K562 (cell line): ENCODE measurements around the gene CCNT2. TPM values are rescaled to one million over a fixed set of nuclear protein-coding genes. Genes with fewer than 3 reads are reported as not detected.
A peak's percentile ranks its signal among the peaks of the same experiment; 100 is the strongest.

Experiments used
- ARID2 ChIP-seq: fragments of 450-650 bp; IDR thresholded peaks from 2 replicates; pipeline ENCODE4 v1.6.1; 2017; ENCODE audit warnings: antibody characterized with exemption, mild to moderate bottlenecking
- BRD9 ChIP-seq: fragments of 450-650 bp; IDR thresholded peaks from 2 replicates; pipeline ENCODE4 v1.6.1; 2018; ENCODE audit warnings: low read depth; ENCODE audit not compliant: partially characterized antibody
- DEAF1 ChIP-seq: fragments of 450-650 bp; formaldehyde crosslinking; IDR thresholded peaks from 2 replicates; pipeline ENCODE4 v1.4.0; 2020; ENCODE audit warnings: mild to moderate bottlenecking, moderate library complexity
- DNMT1 ChIP-seq: fragments of 450-650 bp; IDR thresholded peaks from 2 replicates; pipeline ENCODE4 v1.6.1; 2016; ENCODE audit warnings: antibody characterized with exemption, mild to moderate bottlenecking
- GATA2 ChIP-seq: sonication (generic); formaldehyde crosslinking; IDR thresholded peaks from 2 replicates; pipeline ENCODE4 v1.4.0; 2020; ENCODE audit warnings: mild to moderate bottlenecking, missing genetic modification reagents
- HBP1 ChIP-seq: fragments of 450-650 bp; formaldehyde crosslinking; IDR thresholded peaks from 2 replicates; pipeline ENCODE4 v1.4.0; 2022; ENCODE audit warnings: missing genetic modification characterization
- HES1 ChIP-seq: fragments of 450-650 bp; IDR thresholded peaks from 2 replicates; pipeline ENCODE4 v1.6.1; 2016; ENCODE audit warnings: low read depth, mild to moderate bottlenecking, moderate library complexity
- HNRNPH1 ChIP-seq: fragments of 200-400 bp; formaldehyde crosslinking; optimal IDR thresholded peaks from 2 replicates; pipeline ENCODE3; 2017; ENCODE audit warnings: low read depth, mild to moderate bottlenecking, low read length, moderate library complexity
- MIER1 ChIP-seq: fragments of 450-650 bp; IDR thresholded peaks from 2 replicates; pipeline ENCODE4 v1.6.1; 2016; ENCODE audit warnings: antibody characterized with exemption, mild to moderate bottlenecking, low read depth
- PKNOX1 ChIP-seq: fragments of 450-650 bp; IDR thresholded peaks from 2 replicates; pipeline ENCODE4 v1.6.1; 2016
- PTBP1 ChIP-seq: fragments of 200-400 bp; formaldehyde crosslinking; IDR thresholded peaks from 2 replicates; pipeline ENCODE4 v1.6.1; 2017; ENCODE audit warnings: low read depth, low read length
- TFAP4 ChIP-seq: sonication (generic); formaldehyde crosslinking; IDR thresholded peaks from 2 replicates; pipeline ENCODE4 v1.8.0; 2022; ENCODE audit warnings: missing genetic modification reagents, mild to moderate bottlenecking, moderate library complexity, borderline replicate concordance
- U2AF2 ChIP-seq: fragments of 200-400 bp; formaldehyde crosslinking; optimal IDR thresholded peaks from 2 replicates; pipeline ENCODE3; 2017; ENCODE audit warnings: low read depth, mild to moderate bottlenecking, low read length
- ZNF316 ChIP-seq: fragments of 450-650 bp; IDR thresholded peaks from 2 replicates; pipeline ENCODE4 v1.6.1; 2016
- ZNF324 ChIP-seq: fragments of 250-450 bp; sonication (Bioruptor Pico); IDR thresholded peaks from 2 replicates; pipeline ENCODE4 v1.4.0; 2020; ENCODE audit warnings: mild to moderate bottlenecking
- ZNF551 ChIP-seq: fragments of 250-450 bp; sonication (Bioruptor Pico); IDR thresholded peaks from 2 replicates; pipeline ENCODE4 v1.5.0; 2021; ENCODE audit warnings: mild to moderate bottlenecking, moderate library complexity
- ZNF740 ChIP-seq, 3 experiments: fragments of 200-800 bp in 1 of 3; sonication (Bioruptor generic) in 1 of 3; sonication (generic) in 1 of 3; formaldehyde crosslinking in 1 of 3; IDR thresholded peaks; 2 replicates each; pipeline versions ENCODE4 v1.6.1 to v1.8.0; 2016 to 2022; ENCODE audit warnings: mild to moderate bottlenecking in 2 of 3, missing compliant biosample characterization in 2 of 3, missing genetic modification characterization in 2 of 3, missing genetic modification reagents in 1 of 3
- polyA plus RNA-seq, 8 experiments: library from polyadenylated mRNA; depleted of rRNA in 4 of 8; stranded (reverse) in 5 of 8; unstranded in 3 of 8; fragments of >200 nt; fragmentation: Nextera tagmentation in 2 of 8; fragmentation: Illumina TruSeq in 1 of 8; extraction: Ambion mirVana in 2 of 8; extraction: Trizol in 1 of 8; gene quantifications; 2 replicates each; pipeline versions ENCODE4 v1.2.1 to v1.2.3, GENCODE V29; 2011 to 2014; ENCODE audit warnings: inconsistent platforms in 1 of 8, missing spikeins in 1 of 8
- total RNA-seq, 7 experiments: library from RNA; depleted of rRNA in 6 of 7; stranded (reverse); fragments of >200 nt in 6 of 7; fragmentation: Illumina TruSeq in 2 of 7; extraction: Trizol in 2 of 7; gene quantifications; 2 replicates each; pipeline versions ENCODE4 v1.2.1 to v1.2.3, GENCODE V29; 2011 to 2021; ENCODE audit warnings: low replicate concordance in 1 of 7

Gene CCNT2
- total and polyA plus RNA-seq, 9 of the 15 experiments (the other 6 are each of a cell fraction or from before 2014, with no cell fraction given), result 12.6 to 30.0 (median 22.7) TPM

GRCh38 chr2:134917888-134918525 lies 615 bp upstream of the CCNT2 start (continued):
- TF ChIP-seq TFAP4 (CRISPR knock-in tag), result 0 out of 2 replicates have a peak, but pooled peaks have one; percentile 16
- no peak for TF ChIP-seq ZNF740 (CRISPR knock-in tag; IDR thresholded peaks at IDR 0.05)
- no peak for TF ChIP-seq ZNF740 (tag; IDR thresholded peaks at IDR 0.05)
- TF ChIP-seq PTBP1, result no peak
- no peak for TF ChIP-seq HBP1
- TF ChIP-seq U2AF2, result no peak
- TF ChIP-seq ZNF316, result no peak
- TF ChIP-seq ZNF324, result no peak
- TF ChIP-seq DNMT1, result no peak
- TF ChIP-seq BRD9, result no peak
- no peak for TF ChIP-seq GATA2 (CRISPR knock-in tag)
- no peak for TF ChIP-seq PKNOX1
- no peak for TF ChIP-seq ZNF551 (CRISPR knock-in tag)
- no peak for TF ChIP-seq ARID2
- TF ChIP-seq MIER1, result no peak
- TF ChIP-seq DEAF1, result peak; percentile 30; the same call in 1 of the 2 replicates
- TF ChIP-seq HES1, result no peak
- TF ChIP-seq HNRNPH1, result no peak
